ENCODE results near the gene LUZP2.
"Not testable (repeated sequence)": the region's sequence is repeated elsewhere in the genome, so short reads cannot be mapped to it uniquely, and the experiment has no call there.

Gene LUZP2

DNA sequence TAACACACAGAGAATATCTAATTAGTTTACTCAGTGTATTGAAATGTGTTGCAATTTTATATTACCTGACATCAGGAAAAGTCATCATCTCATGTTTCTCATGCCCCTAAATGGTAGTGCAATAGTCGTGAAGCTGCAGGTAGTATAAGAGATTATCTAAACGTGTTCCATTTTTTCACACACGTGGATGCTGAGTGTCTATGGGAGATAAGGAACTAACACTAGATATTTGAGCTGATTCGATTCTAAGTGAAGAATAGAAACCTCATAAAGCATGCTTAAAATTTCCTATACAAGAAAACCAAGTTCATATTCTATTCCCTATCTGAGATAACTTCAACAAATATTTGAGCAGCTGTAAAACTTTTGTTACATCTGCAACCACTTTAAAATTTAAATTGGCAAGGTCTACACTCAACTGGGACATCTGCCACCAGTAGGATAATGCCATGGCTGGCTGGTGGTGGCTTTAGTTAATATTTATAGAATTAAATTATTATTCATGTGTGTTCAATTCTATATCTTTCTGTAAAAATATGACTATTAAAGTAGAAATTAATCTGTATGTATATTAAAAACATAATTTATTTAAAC, 388.8 kb downstream of the LUZP2 start:
- H3K27me3 ChIP-seq (ENCODE audit: low read length), result no peaks in the 10 kb centered on the region
- H4K20me1 ChIP-seq (ENCODE audit: low read depth, low read length), result no peaks in the 10 kb centered on the region
- no peaks in the 10 kb centered on the region for H3K9me2 ChIP-seq (replicated peaks; ENCODE audit: insufficient read depth, low read length)
- H3K4me3 ChIP-seq (ENCODE audit: insufficient read depth, low read length, poor library complexity, severe bottlenecking), result no peak overlapping the region
- peak overlapping the region; percentile 88; the same call in 1 of the 2 replicates for H3K27ac ChIP-seq (ENCODE audit: low read depth, low read length)
- no peaks in the 10 kb centered on the region for H3K36me3 ChIP-seq (ENCODE audit: low read length)
- peaks cover 19% of the 10 kb centered on the region; the same call in 1 of the 2 replicates for H3F3A ChIP-seq (ENCODE audit: insufficient read depth)
- no peak overlapping the region for H3K9ac ChIP-seq (ENCODE audit: low read length)
- H2AFZ ChIP-seq (ENCODE audit: low read depth, low read length, severe bottlenecking), result peak overlapping the region; percentile 2
- H3K4me2 ChIP-seq (ENCODE audit: low read depth, low read length, poor library complexity, severe bottlenecking), result peak overlapping the region; percentile 58
- no peaks in the 10 kb centered on the region for H3K79me2 ChIP-seq (ENCODE audit: insufficient read depth, low read length)
- no peaks in the 10 kb centered on the region for H3K9me3 ChIP-seq (ENCODE audit: insufficient read depth, low read length)
- TF ChIP-seq EZH2phosphoT487 (conservative IDR thresholded peaks at IDR 0.05; ENCODE audit: low read length), result no peak
- TF ChIP-seq, protein P1, sequence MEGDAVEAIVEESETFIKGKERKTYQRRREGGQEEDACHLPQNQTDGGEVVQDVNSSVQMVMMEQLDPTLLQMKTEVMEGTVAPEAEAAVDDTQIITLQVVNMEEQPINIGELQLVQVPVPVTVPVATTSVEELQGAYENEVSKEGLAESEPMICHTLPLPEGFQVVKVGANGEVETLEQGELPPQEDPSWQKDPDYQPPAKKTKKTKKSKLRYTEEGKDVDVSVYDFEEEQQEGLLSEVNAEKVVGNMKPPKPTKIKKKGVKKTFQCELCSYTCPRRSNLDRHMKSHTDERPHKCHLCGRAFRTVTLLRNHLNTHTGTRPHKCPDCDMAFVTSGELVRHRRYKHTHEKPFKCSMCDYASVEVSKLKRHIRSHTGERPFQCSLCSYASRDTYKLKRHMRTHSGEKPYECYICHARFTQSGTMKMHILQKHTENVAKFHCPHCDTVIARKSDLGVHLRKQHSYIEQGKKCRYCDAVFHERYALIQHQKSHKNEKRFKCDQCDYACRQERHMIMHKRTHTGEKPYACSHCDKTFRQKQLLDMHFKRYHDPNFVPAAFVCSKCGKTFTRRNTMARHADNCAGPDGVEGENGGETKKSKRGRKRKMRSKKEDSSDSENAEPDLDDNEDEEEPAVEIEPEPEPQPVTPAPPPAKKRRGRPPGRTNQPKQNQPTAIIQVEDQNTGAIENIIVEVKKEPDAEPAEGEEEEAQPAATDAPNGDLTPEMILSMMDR (IDR thresholded peaks at IDR 0.05; ENCODE audit: insufficient read depth, low read length, poor library complexity, severe bottlenecking), result no peak

GRCh38 chr11:24886880-24887619, 390.2 kb downstream of the LUZP2 start:
- Histone ChIP-seq H3K9me2 (replicated peaks; ENCODE audit: insufficient read depth, low read length) (no peaks in the 10 kb centered on the region), H3K4me3 (ENCODE audit: insufficient read depth, low read length, poor library complexity, severe bottlenecking) (peak overlapping the region; percentile 28), H3K27ac (ENCODE audit: low read depth, low read length) (peak overlapping the region; percentile 88), H3F3A (ENCODE audit: insufficient read depth) (peaks cover 19% of the 10 kb centered on the region; the same call in 1 of the 2 replicates), H2AFZ (ENCODE audit: low read depth, low read length, severe bottlenecking) (peak overlapping the region; percentile 78), H3K9me3 (ENCODE audit: insufficient read depth, low read length) (no peaks in the 10 kb centered on the region), H3K4me2 (ENCODE audit: low read depth, low read length, poor library complexity, severe bottlenecking) (peak overlapping the region; percentile 58), H3K9ac (ENCODE audit: low read length) (peak overlapping the region; percentile 29), H4K20me1 (ENCODE audit: low read depth, low read length) (no peaks in the 10 kb centered on the region), H3K27me3 (ENCODE audit: low read length) (no peaks in the 10 kb centered on the region), H3K79me2 (ENCODE audit: insufficient read depth, low read length) (no peaks in the 10 kb centered on the region), H3K36me3 (ENCODE audit: low read length) (no peaks in the 10 kb centered on the region)
- no peak for TF ChIP-seq EZH2phosphoT487 (conservative IDR thresholded peaks at IDR 0.05; ENCODE audit: low read length)
- TF ChIP-seq, protein P1 (IDR thresholded peaks at IDR 0.05; ENCODE audit: insufficient read depth, low read length, poor library complexity, severe bottlenecking), result no peak

DNA sequence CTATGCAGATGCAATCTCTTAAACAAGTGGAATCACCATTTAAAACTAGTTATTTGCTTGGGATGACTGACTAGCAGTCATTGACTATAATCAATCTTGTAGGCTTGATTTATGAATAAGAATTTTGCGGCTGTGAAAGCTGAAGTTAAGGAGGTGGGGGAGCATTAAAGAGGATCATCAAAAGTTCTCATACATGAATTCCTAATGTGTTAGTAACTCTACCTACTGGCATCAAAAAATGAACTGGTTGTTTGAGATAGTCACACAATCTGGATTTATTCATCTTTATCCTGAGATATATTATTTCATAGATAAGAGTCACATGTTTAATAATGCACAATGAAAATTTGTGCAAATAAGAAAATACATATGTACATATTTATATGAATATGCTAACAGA, 393.6 kb downstream of the LUZP2 start:
- H3K27me3 ChIP-seq (ENCODE audit: low read length), result no peaks in the 10 kb centered on the region
- peaks cover 15% of the 10 kb centered on the region; the same call in 1 of the 2 replicates for H3F3A ChIP-seq (ENCODE audit: insufficient read depth)
- no peaks in the 10 kb centered on the region for H4K20me1 ChIP-seq (ENCODE audit: low read depth, low read length)
- H3K4me3 ChIP-seq (ENCODE audit: insufficient read depth, low read length, poor library complexity, severe bottlenecking), result no peak overlapping the region
- no peak overlapping the region for H3K9ac ChIP-seq (ENCODE audit: low read length)
- no peaks in the 10 kb centered on the region for H3K36me3 ChIP-seq (ENCODE audit: low read length)
- TF ChIP-seq, protein P1 (IDR thresholded peaks at IDR 0.05; ENCODE audit: insufficient read depth, low read length, poor library complexity, severe bottlenecking), result no peak
- no peak for TF ChIP-seq EZH2phosphoT487 (conservative IDR thresholded peaks at IDR 0.05; ENCODE audit: low read length)
- no peak overlapping the region for H3K27ac ChIP-seq (ENCODE audit: low read depth, low read length)
- H2AFZ ChIP-seq (ENCODE audit: low read depth, low read length, severe bottlenecking), result no peak overlapping the region
- H3K9me3 ChIP-seq (ENCODE audit: insufficient read depth, low read length), result no peaks in the 10 kb centered on the region
- no peaks in the 10 kb centered on the region for H3K79me2 ChIP-seq (ENCODE audit: insufficient read depth, low read length)
- H3K4me2 ChIP-seq (ENCODE audit: low read depth, low read length, poor library complexity, severe bottlenecking), result no peak overlapping the region
- no peaks in the 10 kb centered on the region for H3K9me2 ChIP-seq (replicated peaks; ENCODE audit: insufficient read depth, low read length)

DNA sequence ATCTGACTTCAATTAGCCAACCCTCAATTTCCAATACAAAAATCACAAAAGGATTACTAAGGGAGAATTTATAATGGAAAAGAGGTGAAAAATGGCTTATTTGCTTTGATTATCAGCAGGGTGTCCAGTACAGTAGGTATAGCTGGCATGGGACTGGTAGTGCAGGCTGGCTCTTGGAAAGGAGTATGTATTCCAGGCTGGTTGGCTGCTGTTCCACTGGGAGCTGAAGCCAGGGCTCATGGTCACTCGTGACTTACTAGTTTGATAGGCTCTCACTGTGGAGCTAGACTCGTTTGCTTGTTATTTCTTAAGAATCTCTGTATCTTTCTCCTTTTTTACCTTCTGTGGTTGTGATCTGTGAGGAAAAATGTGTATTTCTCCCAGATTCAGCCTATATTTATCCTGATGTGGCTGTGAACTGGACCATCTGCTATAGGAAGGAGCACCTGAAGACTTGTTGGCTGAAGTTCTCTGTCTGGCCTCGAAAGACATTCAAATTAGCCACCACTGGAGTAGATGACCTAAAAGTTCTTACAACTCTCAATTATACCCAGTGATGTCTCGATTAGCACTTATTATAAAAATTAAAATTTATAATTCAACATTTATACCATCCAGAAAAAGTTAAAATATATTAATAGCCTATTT, 395.1 kb downstream of the LUZP2 start:
- not testable (repeated sequence) for H3K27me3 ChIP-seq (ENCODE audit: low read length); H3K9me3 ChIP-seq (ENCODE audit: insufficient read depth, low read length); H3K27ac ChIP-seq (ENCODE audit: low read depth, low read length); H4K20me1 ChIP-seq (ENCODE audit: low read depth, low read length); H3K79me2 ChIP-seq (ENCODE audit: insufficient read depth, low read length); H3K36me3 ChIP-seq (ENCODE audit: low read length); H3K4me2 ChIP-seq (ENCODE audit: low read depth, low read length, poor library complexity, severe bottlenecking); H2AFZ ChIP-seq (ENCODE audit: low read depth, low read length, severe bottlenecking); H3K4me3 ChIP-seq (ENCODE audit: insufficient read depth, low read length, poor library complexity, severe bottlenecking); H3K9ac ChIP-seq (ENCODE audit: low read length); H3K9me2 ChIP-seq (replicated peaks; ENCODE audit: insufficient read depth, low read length)
- H3F3A ChIP-seq (ENCODE audit: insufficient read depth), result peaks cover 14% of the 10 kb centered on the region; the same call in 1 of the 2 replicates
